ENCODE measurements around the gene ARHGEF7. TPM values are rescaled to one million over a fixed set of nuclear protein-coding genes. Genes with fewer than 3 reads are reported as not detected.

ARHGEF7 gene
- total RNA-seq, 2 experiments from 2014 or later: 39.5 to 51.3 TPM

- Histone ChIP-seq H3K9me3 (ENCODE audit: low read length) (0 out of 2 replicates have a peak, but pooled peaks cover 8% of the 10 kb centered on the region), H2AFZ (ENCODE audit: low read length) (no peak overlapping the region), H3K27ac (ENCODE audit: low read depth, low read length, poor library complexity, severe bottlenecking) (no peak overlapping the region), H3K79me2 (ENCODE audit: insufficient read depth, low read depth, low read length) (peaks cover 44% of the 10 kb centered on the region; the same call in 1 of the 2 replicates), H3K9me2 (ENCODE audit: insufficient read depth, low read length) (no peaks in the 10 kb centered on the region), H3K4me1 (ENCODE audit: insufficient read depth, low read length, poor library complexity, severe bottlenecking) (peaks cover 20% of the 10 kb centered on the region), H3K36me3 (ENCODE audit: insufficient read depth, low read length) (peaks cover 85% of the 10 kb centered on the region), H4K20me1 (ENCODE audit: insufficient read depth, low read length) (no peaks in the 10 kb centered on the region; the same call in 1 of the 2 replicates), H3K4me3 (ENCODE audit: low read depth, low read length, poor library complexity, severe bottlenecking) (no peak overlapping the region), H3K4me2 (ENCODE audit: low read length) (0 out of 2 replicates have a peak overlapping the region, but pooled peaks have one; percentile 12)
- BruUV-seq (replicated peaks): no TSS peak
- TF ChIP-seq EZH2phosphoT487 (IDR thresholded peaks at IDR 0.05; ENCODE audit: borderline replicate concordance, low read depth, low read length): no peak
- no peak for TF ChIP-seq CTCF (conservative IDR thresholded peaks at IDR 0.05; ENCODE audit: low read length)
- CTCF ChIA-PET (ENCODE audit: unreplicated experiment): no interaction called here
- no peak for DNase-seq (ENCODE audit: low spot score)
- POLR2A ChIA-PET: interaction anchor here (0.9 to 1.4 kb wide), 2 partner anchors 10 to 39 kb away, joined by 3 read pairs; no protein-coding TSS in a partner anchor
- intact Hi-C loops (cut with micrococcal nuclease; ENCODE audit: unreplicated experiment): no loop called here
Observed at GRCh38 chr13:111171629-111172028, 56.5 kb downstream of the ARHGEF7 start.

GRCh38 chr13:111174377-111175114 lies 59.4 kb downstream of the ARHGEF7 start:
- H3K27ac ChIP-seq (ENCODE audit: low read depth, low read length, poor library complexity, severe bottlenecking): no peak overlapping the region
- no peak overlapping the region for H2AFZ ChIP-seq (ENCODE audit: low read length)
- ChIA-PET CTCF (ENCODE audit: unreplicated experiment) (no interaction called here), POLR2A (interaction anchor here (0.6 kb wide), 1 partner anchor 36 kb away, joined by 3 read pairs; no protein-coding TSS in a partner anchor)
- H3K36me3 ChIP-seq (ENCODE audit: insufficient read depth, low read length): peaks cover 65% of the 10 kb centered on the region
- H3K4me2 ChIP-seq (ENCODE audit: low read length): no peak overlapping the region
- H4K20me1 ChIP-seq (ENCODE audit: insufficient read depth, low read length): no peaks in the 10 kb centered on the region
- intact Hi-C loops (cut with micrococcal nuclease; ENCODE audit: unreplicated experiment): no loop called here
- no peaks in the 10 kb centered on the region for H3K9me2 ChIP-seq (ENCODE audit: insufficient read depth, low read length)
- H3K79me2 ChIP-seq (ENCODE audit: insufficient read depth, low read depth, low read length): peaks cover 44% of the 10 kb centered on the region; the same call in 1 of the 2 replicates
- no peak overlapping the region for H3K4me3 ChIP-seq (ENCODE audit: low read depth, low read length, poor library complexity, severe bottlenecking)
- BruUV-seq (replicated peaks): no TSS peak
- DNase-seq (ENCODE audit: low spot score): no peak
- TF ChIP-seq CTCF (conservative IDR thresholded peaks at IDR 0.05; ENCODE audit: low read length): no peak
- H3K9me3 ChIP-seq (ENCODE audit: low read length): no peaks in the 10 kb centered on the region
- H3K4me1 ChIP-seq (ENCODE audit: insufficient read depth, low read length, poor library complexity, severe bottlenecking): peaks cover 29% of the 10 kb centered on the region

- CTCF ChIA-PET (ENCODE audit: unreplicated experiment): no interaction called here
- Histone ChIP-seq H3K4me1 (ENCODE audit: insufficient read depth, low read length, poor library complexity, severe bottlenecking) (peaks cover 37% of the 10 kb centered on the region), H2AFZ (ENCODE audit: low read length) (no peak overlapping the region), H3K36me3 (ENCODE audit: insufficient read depth, low read length) (peaks cover 59% of the 10 kb centered on the region), H4K20me1 (ENCODE audit: insufficient read depth, low read length) (no peaks in the 10 kb centered on the region), H3K4me2 (ENCODE audit: low read length) (no peak overlapping the region), H3K9me2 (ENCODE audit: insufficient read depth, low read length) (no peaks in the 10 kb centered on the region), H3K4me3 (ENCODE audit: low read depth, low read length, poor library complexity, severe bottlenecking) (no peak overlapping the region), H3K9me3 (ENCODE audit: low read length) (no peaks in the 10 kb centered on the region), H3K27ac (ENCODE audit: low read depth, low read length, poor library complexity, severe bottlenecking) (no peak overlapping the region), H3K79me2 (ENCODE audit: insufficient read depth, low read depth, low read length) (peaks cover 50% of the 10 kb centered on the region; the same call in 1 of the 2 replicates)
- intact Hi-C loops (cut with micrococcal nuclease; ENCODE audit: unreplicated experiment): no loop called here
- TF ChIP-seq EZH2phosphoT487 (IDR thresholded peaks at IDR 0.05; ENCODE audit: borderline replicate concordance, low read depth, low read length) (no peak), CTCF (conservative IDR thresholded peaks at IDR 0.05; ENCODE audit: low read length) (no peak)
- no peak for DNase-seq (ENCODE audit: low spot score)
- POLR2A ChIA-PET: interaction anchor here (0.6 kb wide), 1 partner anchor 35 kb away, joined by 3 read pairs; no protein-coding TSS in a partner anchor
- no TSS peak for BruUV-seq (replicated peaks)
Observed at GRCh38 chr13:111175372-111175771, 60.3 kb downstream of the ARHGEF7 start.
